ENCODE data around the gene CTBP2. TPM values are rescaled to one million over a fixed set of nuclear protein-coding genes. Genes with fewer than 3 reads are reported as not detected.

The CTBP2 gene
- total and polyA plus RNA-seq, 4 donors = 32.4 to 85.7 (median 68.7) TPM

- no peak overlapping the region for H3K4me3 ChIP-seq (ENCODE audit: low read length in 2 of 2)
- H3K27me3 ChIP-seq (ENCODE audit: control insufficient read depth in 1 of 2, insufficient read depth in 2 of 2, low read length in 1 of 2) = no peaks in the 10 kb centered on the region
- intact Hi-C loops (cut with DNase I) = no loop called here
- H3K4me1 ChIP-seq (ENCODE audit: control insufficient read depth in 1 of 2, insufficient read depth in 2 of 2, low read length in 2 of 2) = peaks cover 0 to 4% of the 10 kb centered on the region in 2 donors
- no peak for DNase-seq
- no peaks in the 10 kb centered on the region for H3K9me3 ChIP-seq (ENCODE audit: control insufficient read depth, low read length)
- H3K36me3 ChIP-seq (ENCODE audit: control insufficient read depth in 1 of 2, insufficient read depth in 2 of 2, low read length in 1 of 2) = no peaks in the 10 kb centered on the region
- H3K27ac ChIP-seq (ENCODE audit: low read depth in 1 of 2, low read length in 2 of 2) = no peak overlapping the region
- WGBS, 2 donors = 96 to 99% methylated on average over 3 of the region's 3 CpGs
- no peak for ATAC-seq (ENCODE audit: low FRiP score)
These were observed 200.8 kb downstream of the CTBP2 start for GRCh38 chr10:124959564-124959963.

GRCh38 chr10:124957404-124957947 is 202.9 kb downstream of the CTBP2 start:
- Histone ChIP-seq H3K4me1 (ENCODE audit: control insufficient read depth in 1 of 2, insufficient read depth in 2 of 2, low read length in 2 of 2) (peaks cover 2 to 4% of the 10 kb centered on the region in 2 donors), H3K27me3 (ENCODE audit: control insufficient read depth in 1 of 2, insufficient read depth in 2 of 2, low read length in 1 of 2) (no peaks in the 10 kb centered on the region), H3K9me3 (ENCODE audit: control insufficient read depth, low read length) (no peaks in the 10 kb centered on the region), H3K27ac (ENCODE audit: low read depth in 1 of 2, low read length in 2 of 2) (no peak overlapping the region), H3K4me3 (ENCODE audit: low read length in 2 of 2) (no peak overlapping the region), H3K36me3 (ENCODE audit: control insufficient read depth in 1 of 2, insufficient read depth in 2 of 2, low read length in 1 of 2) (no peaks in the 10 kb centered on the region)
- intact Hi-C loops (cut with DNase I) = no loop called here
- DNase-seq = no peak
- whole genome bisulfite sequencing, 2 donors = 91 to 95% methylated on average over 7 of the region's 7 CpGs
- no peak for ATAC-seq (ENCODE audit: low FRiP score)

- no peak overlapping the region for H3K27ac ChIP-seq (ENCODE audit: low read depth in 1 of 2, low read length in 2 of 2)
- ATAC-seq (ENCODE audit: low FRiP score) (no peak), DNase-seq (no peak)
- WGBS, 2 donors = 84 to 89% methylated on average over 1 of the region's 1 CpG
- H3K9me3 ChIP-seq (ENCODE audit: control insufficient read depth, low read length) = no peaks in the 10 kb centered on the region
- H3K4me3 ChIP-seq (ENCODE audit: low read length in 2 of 2) = no peak overlapping the region
- no peaks in the 10 kb centered on the region for H3K36me3 ChIP-seq (ENCODE audit: control insufficient read depth in 1 of 2, insufficient read depth in 2 of 2, low read length in 1 of 2)
- intact Hi-C loops (cut with DNase I) = no loop called here
- peaks cover 2 to 4% of the 10 kb centered on the region in 2 donors for H3K4me1 ChIP-seq (ENCODE audit: control insufficient read depth in 1 of 2, insufficient read depth in 2 of 2, low read length in 2 of 2)
- no peaks in the 10 kb centered on the region for H3K27me3 ChIP-seq (ENCODE audit: control insufficient read depth in 1 of 2, insufficient read depth in 2 of 2, low read length in 1 of 2)
These were observed 203.6 kb downstream of the CTBP2 start for GRCh38 chr10:124956764-124957163.

GRCh38 chr10:124955868-124956267 is 204.5 kb downstream of the CTBP2 start:
- Histone ChIP-seq H3K27me3 (ENCODE audit: control insufficient read depth in 1 of 2, insufficient read depth in 2 of 2, low read length in 1 of 2) (no peaks in the 10 kb centered on the region), H3K9me3 (ENCODE audit: control insufficient read depth, low read length) (no peaks in the 10 kb centered on the region), H3K4me1 (ENCODE audit: control insufficient read depth in 1 of 2, insufficient read depth in 2 of 2, low read length in 2 of 2) (peaks cover 0 to 2% of the 10 kb centered on the region in 2 donors), H3K36me3 (ENCODE audit: control insufficient read depth in 1 of 2, insufficient read depth in 2 of 2, low read length in 1 of 2) (no peaks in the 10 kb centered on the region), H3K4me3 (ENCODE audit: low read length in 2 of 2) (peak overlapping the region in 1 of 2 donors; percentile 40), H3K27ac (ENCODE audit: low read depth in 1 of 2, low read length in 2 of 2) (no peak overlapping the region)
- WGBS, 2 donors = 14 to 22% methylated on average over 10 of the region's 10 CpGs
- ATAC-seq (ENCODE audit: low FRiP score) = no peak
- no peak for DNase-seq
- intact Hi-C loops (cut with DNase I) = no loop called here

- H3K9me3 ChIP-seq (ENCODE audit: control insufficient read depth, low read length) = no peaks in the 10 kb centered on the region
- WGBS, 2 donors = 23 to 26% methylated on average over 7 of the region's 7 CpGs
- no peak overlapping the region for H3K4me3 ChIP-seq (ENCODE audit: low read length in 2 of 2)
- ATAC-seq (ENCODE audit: low FRiP score) = no peak
- H3K36me3 ChIP-seq (ENCODE audit: control insufficient read depth in 1 of 2, insufficient read depth in 2 of 2, low read length in 1 of 2) = no peaks in the 10 kb centered on the region
- intact Hi-C loops (cut with DNase I) = no loop called here
- no peak overlapping the region for H3K27ac ChIP-seq (ENCODE audit: low read depth in 1 of 2, low read length in 2 of 2)
- no peaks in the 10 kb centered on the region for H3K27me3 ChIP-seq (ENCODE audit: control insufficient read depth in 1 of 2, insufficient read depth in 2 of 2, low read length in 1 of 2)
- no peak for DNase-seq
- peaks cover 0 to 2% of the 10 kb centered on the region in 2 donors for H3K4me1 ChIP-seq (ENCODE audit: control insufficient read depth in 1 of 2, insufficient read depth in 2 of 2, low read length in 2 of 2)
These were observed 205.1 kb downstream of the CTBP2 start for GRCh38 chr10:124955243-124955642.

GRCh38 chr10:124953421-124953820 is 206.9 kb downstream of the CTBP2 start:
- ATAC-seq (ENCODE audit: low FRiP score) (no peak), DNase-seq (no peak)
- Histone ChIP-seq H3K9me3 (ENCODE audit: control insufficient read depth, low read length) (no peaks in the 10 kb centered on the region), H3K27me3 (ENCODE audit: control insufficient read depth in 1 of 2, insufficient read depth in 2 of 2, low read length in 1 of 2) (no peaks in the 10 kb centered on the region), H3K27ac (ENCODE audit: low read depth in 1 of 2, low read length in 2 of 2) (no peak overlapping the region), H3K36me3 (ENCODE audit: control insufficient read depth in 1 of 2, insufficient read depth in 2 of 2, low read length in 1 of 2) (no peaks in the 10 kb centered on the region), H3K4me1 (ENCODE audit: control insufficient read depth in 1 of 2, insufficient read depth in 2 of 2, low read length in 2 of 2) (peaks cover 0 to 2% of the 10 kb centered on the region in 2 donors), H3K4me3 (ENCODE audit: low read length in 2 of 2) (no peak overlapping the region)
- intact Hi-C loops (cut with DNase I) = no loop called here
- WGBS, 2 donors = 49 to 75% methylated on average over 3 of the region's 3 CpGs

- Histone ChIP-seq H3K27me3 (ENCODE audit: control insufficient read depth in 1 of 2, insufficient read depth in 2 of 2, low read length in 1 of 2) (no peaks in the 10 kb centered on the region), H3K4me1 (ENCODE audit: control insufficient read depth in 1 of 2, insufficient read depth in 2 of 2, low read length in 2 of 2) (peaks cover 2 to 5% of the 10 kb centered on the region in 2 donors), H3K9me3 (ENCODE audit: control insufficient read depth, low read length) (no peaks in the 10 kb centered on the region), H3K27ac (ENCODE audit: low read depth in 1 of 2, low read length in 2 of 2) (no peak overlapping the region), H3K4me3 (ENCODE audit: low read length in 2 of 2) (no peak overlapping the region), H3K36me3 (ENCODE audit: control insufficient read depth in 1 of 2, insufficient read depth in 2 of 2, low read length in 1 of 2) (no peaks in the 10 kb centered on the region)
- intact Hi-C loops (cut with DNase I) = no loop called here
- DNase-seq (no peak), ATAC-seq (ENCODE audit: low FRiP score) (no peak)
- 91 to 95% methylated on average over 6 of the region's 6 CpGs for WGBS, 2 donors
These were observed 208.2 kb downstream of the CTBP2 start for GRCh38 chr10:124952123-124952522.

GRCh38 chr10:124949543-124949942 is 210.8 kb downstream of the CTBP2 start:
- Histone ChIP-seq H3K9me3 (ENCODE audit: control insufficient read depth, low read length) (no peaks in the 10 kb centered on the region), H3K4me1 (ENCODE audit: control insufficient read depth in 1 of 2, insufficient read depth in 2 of 2, low read length in 2 of 2) (peaks cover 4 to 11% of the 10 kb centered on the region in 2 donors), H3K27me3 (ENCODE audit: control insufficient read depth in 1 of 2, insufficient read depth in 2 of 2, low read length in 1 of 2) (no peaks in the 10 kb centered on the region), H3K27ac (ENCODE audit: low read depth in 1 of 2, low read length in 2 of 2) (no peak overlapping the region), H3K36me3 (ENCODE audit: control insufficient read depth in 1 of 2, insufficient read depth in 2 of 2, low read length in 1 of 2) (no peaks in the 10 kb centered on the region), H3K4me3 (ENCODE audit: low read length in 2 of 2) (no peak overlapping the region)
- intact Hi-C loops (cut with DNase I) = no loop called here
- WGBS, 2 donors = 95 to 97% methylated on average over 5 of the region's 5 CpGs
- ATAC-seq (ENCODE audit: low FRiP score) (no peak), DNase-seq (no peak)

- intact Hi-C loops (cut with DNase I) = no loop called here
- Histone ChIP-seq H3K27ac (ENCODE audit: low read depth in 1 of 2, low read length in 2 of 2) (no peak overlapping the region), H3K9me3 (ENCODE audit: control insufficient read depth, low read length) (no peaks in the 10 kb centered on the region), H3K4me1 (ENCODE audit: control insufficient read depth in 1 of 2, insufficient read depth in 2 of 2, low read length in 2 of 2) (peaks cover 9 to 21% of the 10 kb centered on the region in 2 donors), H3K4me3 (ENCODE audit: low read length in 2 of 2) (no peak overlapping the region), H3K27me3 (ENCODE audit: control insufficient read depth in 1 of 2, insufficient read depth in 2 of 2, low read length in 1 of 2) (no peaks in the 10 kb centered on the region), H3K36me3 (ENCODE audit: control insufficient read depth in 1 of 2, insufficient read depth in 2 of 2, low read length in 1 of 2) (peaks cover 0 to 3% of the 10 kb centered on the region in 2 donors)
- DNase-seq = no peak
- ATAC-seq (ENCODE audit: low FRiP score) = no peak
- WGBS, 2 donors = 61 to 71% methylated on average over 2 of the region's 2 CpGs
These were observed 213.4 kb downstream of the CTBP2 start for GRCh38 chr10:124946945-124947344.

Data from aorta (tissue), 5 donors.